Duodenal mucosa (tissue), 2 donors: ENCODE data around the gene ARHGAP9.

Experiments used
- H3K27ac ChIP-seq: one replicate; pipeline ENCODE4 v1.7.0; 2013; ENCODE audit warnings: low read depth, low read length
- H3K27me3 ChIP-seq, 2 donors: one replicate each; pipeline ENCODE4 v1.7.0; 2013; ENCODE audit warnings: low read length in 2 of 2, control low read depth in 1 of 2; ENCODE audit not compliant: insufficient read depth in 2 of 2, control insufficient read depth in 1 of 2
- H3K36me3 ChIP-seq, 2 donors: one replicate each; pipeline ENCODE4 v1.7.0; 2013; ENCODE audit warnings: low read length in 2 of 2, control low read depth in 1 of 2; ENCODE audit not compliant: insufficient read depth in 2 of 2, control insufficient read depth in 1 of 2
- H3K4me1 ChIP-seq, 2 donors: one replicate each; pipeline ENCODE4 v1.7.0; 2013; ENCODE audit warnings: low read length in 2 of 2, control low read depth in 1 of 2; ENCODE audit not compliant: insufficient read depth in 2 of 2, control insufficient read depth in 1 of 2
- H3K4me3 ChIP-seq, 2 donors: one replicate each; pipeline ENCODE4 v1.7.0; 2013; ENCODE audit warnings: low read length in 2 of 2, low read depth in 1 of 2
- H3K9ac ChIP-seq, 2 donors: one replicate each; pipeline ENCODE4 v1.7.0; 2013; ENCODE audit warnings: low read length in 2 of 2, low read depth in 1 of 2
- H3K9me3 ChIP-seq, 2 donors: one replicate each; pipeline ENCODE4 v1.7.0; 2013; ENCODE audit warnings: low read length in 2 of 2, control low read depth in 1 of 2; ENCODE audit not compliant: control insufficient read depth in 1 of 2

The ARHGAP9 gene

GRCh38 chr12:57439762-57440266 is 39.9 kb downstream of the ARHGAP9 start:
- H3K9ac ChIP-seq = no peak overlapping the region
- no peaks in the 10 kb centered on the region for H3K36me3 ChIP-seq
- no peaks in the 10 kb centered on the region for H3K9me3 ChIP-seq
- no peaks in the 10 kb centered on the region for H3K27me3 ChIP-seq
- H3K4me1 ChIP-seq = peaks cover 0 to under 1% of the 10 kb centered on the region in 2 donors
- H3K4me3 ChIP-seq = no peak overlapping the region
- H3K27ac ChIP-seq = no peak overlapping the region

- Histone ChIP-seq H3K36me3 (no peaks in the 10 kb centered on the region), H3K27ac (no peak overlapping the region), H3K27me3 (no peaks in the 10 kb centered on the region), H3K4me1 (peaks cover 0 to 4% of the 10 kb centered on the region in 2 donors), H3K4me3 (no peak overlapping the region), H3K9me3 (no peaks in the 10 kb centered on the region), H3K9ac (no peak overlapping the region)
Measured at GRCh38 chr12:57438400-57438799, 41.3 kb downstream of the ARHGAP9 start.

- no peak overlapping the region for H3K9ac ChIP-seq
- H3K27me3 ChIP-seq = no peaks in the 10 kb centered on the region
- no peak overlapping the region for H3K27ac ChIP-seq
Measured at GRCh38 chr12:57435293-57435692, 44.4 kb downstream of the ARHGAP9 start.

GRCh38 chr12:57434517-57435223 is 45.0 kb downstream of the ARHGAP9 start, which contains the start of gene INHBC:
TSS of gene INHBC (plus strand) at chr12:57434784. CDS start at chr12:57434887, 103 bp downstream.
- H3K27ac ChIP-seq = no peak within 1 kb of the TSS
- no peak within 1 kb of the TSS for H3K4me3 ChIP-seq
- H3K36me3 ChIP-seq = no peaks in the 10 kb centered on the region
- no peaks in the 10 kb centered on the region for H3K9me3 ChIP-seq
- peaks cover 4 to 13% of the 10 kb centered on the region in 2 donors for H3K4me1 ChIP-seq
- no peak within 1 kb of the TSS for H3K9ac ChIP-seq
- H3K27me3 ChIP-seq = no peaks in the 10 kb centered on the region

More at GRCh38 chr12:57435293-57435692, 44.4 kb downstream of the ARHGAP9 start:
- Histone ChIP-seq H3K36me3 (no peaks in the 10 kb centered on the region), H3K4me1 (peaks cover 0 to 9% of the 10 kb centered on the region in 2 donors), H3K9me3 (no peaks in the 10 kb centered on the region), H3K4me3 (no peak overlapping the region)

- Histone ChIP-seq H3K27ac (no peak overlapping the region), H3K4me3 (no peak overlapping the region), H3K27me3 (no peaks in the 10 kb centered on the region), H3K9ac (no peak overlapping the region), H3K4me1 (peaks cover 10 to 18% of the 10 kb centered on the region in 2 donors), H3K36me3 (no peaks in the 10 kb centered on the region), H3K9me3 (no peaks in the 10 kb centered on the region)
Measured at GRCh38 chr12:57433370-57433769, 46.3 kb downstream of the ARHGAP9 start.

GRCh38 chr12:57431654-57432188 is 47.9 kb downstream of the ARHGAP9 start:
- H3K9ac ChIP-seq = peak overlapping the region; percentile 73 to 87
- H3K27ac ChIP-seq = no peak overlapping the region
- no peaks in the 10 kb centered on the region for H3K36me3 ChIP-seq
- H3K4me1 ChIP-seq = peaks cover 10 to 18% of the 10 kb centered on the region in 2 donors
- peak overlapping the region; percentile 75 to 77 for H3K4me3 ChIP-seq
- H3K9me3 ChIP-seq = no peaks in the 10 kb centered on the region
- no peaks in the 10 kb centered on the region for H3K27me3 ChIP-seq

GRCh38 chr12:57430931-57431566 is 48.6 kb downstream of the ARHGAP9 start, which contains the start of gene R3HDM2:
TSS of gene R3HDM2 (minus strand) at chr12:57431043. CDS start at chr12:57310428, 120,615 bp downstream.
- H3K4me3 ChIP-seq = peak within 1 kb of the TSS; percentile 77 to 84
- H3K9me3 ChIP-seq = no peaks in the 10 kb centered on the region
- H3K27me3 ChIP-seq = no peaks in the 10 kb centered on the region
- H3K27ac ChIP-seq = peak within 1 kb of the TSS; percentile 82
- no peaks in the 10 kb centered on the region for H3K36me3 ChIP-seq
- H3K4me1 ChIP-seq = peaks cover 10 to 18% of the 10 kb centered on the region in 2 donors
- peak within 1 kb of the TSS; percentile 79 to 87 for H3K9ac ChIP-seq

GRCh38 chr12:57430112-57430930 is 49.3 kb downstream of the ARHGAP9 start:
- Histone ChIP-seq H3K9me3 (no peaks in the 10 kb centered on the region), H3K27ac (peak overlapping the region; percentile 82), H3K9ac (peak overlapping the region; percentile 79 to 87), H3K4me1 (peaks cover 10 to 18% of the 10 kb centered on the region in 2 donors), H3K27me3 (no peaks in the 10 kb centered on the region), H3K4me3 (peak overlapping the region; percentile 77 to 84), H3K36me3 (no peaks in the 10 kb centered on the region)

- Histone ChIP-seq H3K9ac (peak overlapping the region; percentile 75 to 79), H3K36me3 (no peaks in the 10 kb centered on the region), H3K27me3 (no peaks in the 10 kb centered on the region), H3K4me1 (peaks cover 10 to 15% of the 10 kb centered on the region in 2 donors), H3K4me3 (peak overlapping the region; percentile 77 to 84), H3K27ac (peak overlapping the region; percentile 78), H3K9me3 (no peaks in the 10 kb centered on the region)
Measured at GRCh38 chr12:57429473-57430111, 50.1 kb downstream of the ARHGAP9 start.
